ENCODE measurements around the gene FKBP1A.
A peak's percentile ranks its signal among the peaks of the same experiment; 100 is the strongest.

The FKBP1A gene

DNA sequence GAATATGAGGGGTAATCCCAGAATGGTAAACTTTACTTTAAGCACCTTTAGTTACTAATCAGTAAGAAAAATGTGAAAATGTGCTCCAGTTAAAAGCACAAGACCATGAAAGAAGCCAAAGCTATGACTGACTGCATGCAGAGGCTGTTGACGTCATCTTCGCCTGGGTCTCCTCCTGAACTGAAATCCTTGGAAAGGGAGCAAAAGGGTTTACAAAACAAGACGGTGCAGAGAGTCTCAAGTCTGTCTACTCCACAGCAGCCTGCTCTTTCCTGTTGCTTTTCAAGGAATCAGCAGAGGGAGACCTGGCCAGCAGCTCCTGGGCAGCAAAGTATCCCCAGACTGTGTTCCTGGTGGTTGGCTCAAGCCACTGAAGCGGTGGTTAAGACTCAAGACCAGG lies 10.2 kb downstream of the FKBP1A start:
- no peak for DNase-seq

- DNase-seq, result peak; percentile 35 to 63
These were observed 10.9 kb downstream of the FKBP1A start for GRCh38 chr20:1381753-1382591.

DNA sequence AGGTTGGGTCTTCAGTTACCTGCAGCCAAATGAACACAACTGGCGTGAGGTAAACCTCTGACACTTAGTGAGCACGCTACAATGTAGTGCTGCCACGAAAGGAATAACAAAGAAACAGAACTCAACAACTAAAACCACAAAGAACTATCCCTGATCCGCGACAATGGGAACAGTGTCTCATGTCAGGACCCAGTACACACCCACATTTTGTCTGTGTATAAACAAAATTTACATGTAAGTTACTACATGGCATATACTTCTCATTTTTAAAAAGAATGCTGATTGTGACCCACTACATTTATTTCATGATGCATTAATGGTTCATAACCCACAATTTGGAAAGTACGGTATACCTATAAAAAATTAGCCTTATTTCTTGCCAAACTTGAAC lies 14.1 kb downstream of the FKBP1A start:
- DNase-seq, result no peak

DNA sequence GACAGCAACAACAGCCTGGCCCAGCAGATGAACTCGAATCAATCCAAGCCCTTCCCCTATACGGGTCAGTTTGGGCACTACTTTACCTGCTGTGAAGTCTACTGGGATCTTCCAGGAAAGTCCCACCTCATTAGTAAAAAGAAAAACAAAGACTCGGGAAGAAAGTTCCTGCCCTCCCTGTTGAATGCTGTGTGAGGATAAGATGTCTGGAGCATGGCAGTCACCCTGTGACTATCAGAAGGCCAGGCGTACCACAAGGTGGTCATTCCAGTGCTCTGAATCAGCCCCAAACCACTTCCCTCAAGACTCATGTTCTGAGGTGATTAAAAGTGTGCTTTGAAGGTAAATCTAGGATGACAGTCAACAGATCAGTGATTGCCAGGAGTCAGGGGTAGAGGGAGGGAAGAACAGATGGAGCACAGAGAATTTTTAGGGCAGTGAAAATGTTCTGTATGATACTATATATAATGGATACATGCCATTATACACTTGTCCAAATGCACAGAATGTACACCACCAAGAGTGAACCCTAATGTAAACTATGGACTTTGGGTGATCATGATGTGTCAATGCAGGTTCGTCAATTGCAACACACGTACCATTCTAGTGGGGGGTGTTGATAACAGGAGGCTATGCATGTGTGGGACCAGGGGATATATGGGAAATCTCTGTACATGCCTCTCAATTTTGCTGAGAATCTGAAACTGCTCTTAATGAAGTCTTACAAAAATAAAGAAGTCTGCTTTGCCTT lies 14.7 kb downstream of the FKBP1A start:
- no peak for DNase-seq

DNA sequence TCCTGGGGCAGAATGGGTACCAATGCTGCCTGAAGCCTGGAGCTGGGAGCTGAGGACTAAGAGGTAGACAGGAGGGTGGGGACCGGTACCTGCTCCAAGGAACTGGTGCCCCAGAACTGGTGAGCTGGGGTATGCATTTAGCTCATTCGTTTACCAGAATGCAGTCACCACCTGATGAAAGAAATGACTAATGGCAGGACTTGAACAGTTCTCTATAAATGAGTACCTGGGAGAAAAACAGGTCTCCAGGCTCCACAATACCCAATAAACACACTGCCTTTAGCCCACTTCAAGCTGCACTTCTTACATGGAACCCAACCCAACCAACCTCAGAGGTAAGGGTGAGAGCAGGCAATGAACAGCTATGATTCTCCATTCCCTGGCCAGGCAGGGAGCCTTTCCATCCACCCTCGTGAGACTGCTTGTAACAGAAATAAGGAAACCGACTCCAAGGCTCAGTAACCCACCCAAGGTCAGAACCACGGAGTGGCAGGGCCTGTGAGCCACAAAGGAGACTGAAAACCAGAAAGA lies 15.4 kb downstream of the FKBP1A start:
- no peak for DNase-seq

GRCh38 chr20:1376408-1377270 lies 16.2 kb downstream of the FKBP1A start:
- no peak for DNase-seq

- DNase-seq, result no peak
These were observed 16.8 kb downstream of the FKBP1A start for GRCh38 chr20:1376007-1376406.

- no peak for DNase-seq
These were observed 17.3 kb downstream of the FKBP1A start for GRCh38 chr20:1375515-1375914.

- DNase-seq, result no peak
These were observed 18.6 kb downstream of the FKBP1A start for GRCh38 chr20:1374246-1374645.

- no peak for DNase-seq
These were observed 19.2 kb downstream of the FKBP1A start for GRCh38 chr20:1373614-1374013.

DNA sequence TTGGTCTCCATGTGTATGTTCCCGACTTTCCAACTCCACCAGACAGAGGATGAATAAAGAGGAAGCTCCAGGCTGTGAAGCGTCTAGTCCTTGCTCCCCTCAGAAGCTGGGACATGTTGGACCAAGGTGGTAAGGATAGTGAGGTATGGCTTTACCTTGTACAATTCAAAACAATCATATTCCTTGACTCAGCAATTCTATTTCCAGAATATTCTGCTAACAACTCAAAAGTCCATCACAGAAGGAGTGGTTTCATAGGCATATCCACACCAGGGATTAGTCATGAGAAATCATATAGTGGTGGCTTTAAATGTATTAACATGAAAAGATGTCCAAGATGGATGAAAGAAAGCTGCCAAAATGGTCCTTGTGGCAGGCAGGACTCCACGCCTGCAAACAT lies 19.8 kb downstream of the FKBP1A start:
- DNase-seq, result no peak

DNA sequence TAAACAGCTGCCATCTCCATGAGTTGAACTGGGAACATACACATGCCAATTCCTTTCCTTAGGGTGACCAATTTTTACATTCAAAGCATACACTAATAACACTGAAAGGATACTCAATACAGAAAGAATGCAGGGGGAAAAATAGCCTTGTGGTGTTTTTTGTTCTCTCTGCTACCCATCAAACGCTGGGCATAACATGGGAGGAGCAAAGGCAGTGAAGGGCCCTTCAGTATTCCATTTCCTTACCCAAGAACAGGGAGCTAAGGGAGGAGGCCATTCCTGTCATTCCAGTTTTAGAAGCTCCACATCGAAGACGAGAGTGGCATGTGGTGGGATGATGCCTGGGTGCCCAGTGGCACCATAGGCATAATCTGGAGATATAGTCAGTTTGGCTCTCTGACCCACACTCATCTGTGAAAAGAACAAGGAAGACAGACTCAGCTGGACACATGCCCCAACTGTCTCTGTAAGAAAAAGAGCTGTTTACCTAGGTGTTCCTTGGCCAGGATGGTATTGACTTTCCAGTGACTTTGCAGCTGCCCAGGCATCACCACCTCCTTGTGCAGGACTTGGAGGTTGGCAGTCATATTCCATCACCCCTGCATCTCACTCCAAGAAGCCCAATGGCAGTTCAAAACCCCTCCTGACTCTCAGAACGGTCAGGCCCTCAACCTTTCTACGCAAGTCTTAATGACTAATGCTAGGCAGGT lies 20.9 kb downstream of the FKBP1A start:
- DNase-seq, result no peak

- no peak for DNase-seq
These were observed 21.6 kb downstream of the FKBP1A start for GRCh38 chr20:1371202-1371782.

DNA sequence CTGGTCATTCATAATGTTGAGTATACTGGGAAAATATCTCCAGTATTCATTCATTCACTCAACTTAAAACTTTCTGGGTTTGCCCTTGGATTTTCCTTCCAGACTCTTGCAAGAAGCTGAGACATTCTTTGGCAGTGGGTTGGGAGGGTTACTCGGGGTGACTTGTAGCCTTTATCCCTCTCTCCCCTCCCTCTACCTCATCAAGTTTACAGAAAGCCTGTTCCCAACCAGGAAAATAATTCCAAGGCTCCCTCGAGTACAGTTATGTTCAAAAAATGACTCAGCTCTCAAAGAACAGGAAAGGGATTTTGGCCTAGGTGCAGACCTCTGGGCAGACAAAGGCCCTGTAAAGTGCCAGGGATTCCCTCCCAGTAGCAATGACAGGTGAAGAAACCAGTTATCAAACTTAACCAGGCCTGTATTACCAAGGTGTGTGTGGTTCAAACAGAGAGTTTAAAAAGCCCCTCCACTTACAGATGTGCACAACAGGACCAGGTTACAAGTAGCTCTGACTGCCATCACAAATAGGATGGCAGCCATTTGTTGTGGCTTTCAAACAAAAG lies 22.2 kb downstream of the FKBP1A start:
- DNase-seq, result no peak

DNA sequence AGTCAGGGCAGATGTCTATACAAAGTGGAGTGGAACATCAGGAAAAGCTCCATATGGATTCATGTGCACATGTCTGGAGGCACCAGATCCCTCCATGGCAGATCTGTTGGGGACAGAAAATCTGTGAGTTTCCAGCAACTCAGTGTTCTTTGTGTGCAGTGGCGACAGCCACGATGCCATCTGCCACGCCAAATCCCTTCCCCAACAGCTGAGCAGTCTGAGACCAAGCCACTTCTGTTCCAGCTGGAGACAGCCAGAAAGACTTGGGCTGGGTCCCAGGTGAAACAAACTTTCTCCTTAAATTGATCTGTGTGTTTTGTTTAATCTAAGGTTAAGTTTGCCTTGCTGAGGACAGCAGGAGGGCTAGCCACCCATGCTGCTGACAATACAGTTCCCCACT lies 22.9 kb downstream of the FKBP1A start:
- DNase-seq, result peak in 1 of 2 experiments; percentile 53

DNA sequence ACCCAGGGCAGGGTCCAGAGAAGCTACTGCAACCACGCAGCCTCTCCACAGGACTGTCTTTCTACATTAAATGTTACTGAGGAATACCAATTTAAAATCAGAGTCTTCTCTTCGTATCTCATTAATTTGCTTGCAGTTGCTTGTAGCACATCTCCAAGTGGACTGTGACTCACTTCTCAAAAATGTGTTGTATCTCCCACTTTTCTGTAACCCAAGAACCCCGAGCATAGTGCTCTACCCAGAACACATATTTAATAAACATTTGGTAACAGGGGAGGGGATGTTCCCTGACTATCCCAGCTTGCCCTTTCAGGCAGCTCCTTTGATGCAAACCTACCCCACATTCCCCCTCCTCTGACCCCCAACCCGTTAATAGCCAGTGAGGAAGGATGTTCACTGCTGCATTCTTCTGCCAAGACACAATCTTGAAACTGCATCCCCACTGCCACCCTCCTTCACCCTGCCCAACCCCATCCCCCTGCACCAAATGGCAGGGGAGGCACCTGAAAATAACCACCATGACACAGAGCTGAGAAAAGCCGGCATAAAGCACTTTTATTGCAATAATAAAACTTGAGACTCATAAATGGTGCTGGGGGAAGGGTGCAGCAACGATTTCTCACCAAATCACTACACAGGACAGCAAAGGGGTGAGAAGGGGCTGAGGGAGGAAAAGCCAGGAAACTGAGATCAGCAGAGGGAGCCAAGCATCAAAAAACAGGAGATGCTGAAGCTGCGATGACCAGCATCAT lies 24.2 kb downstream of the FKBP1A start:
- no peak for DNase-seq

DNA sequence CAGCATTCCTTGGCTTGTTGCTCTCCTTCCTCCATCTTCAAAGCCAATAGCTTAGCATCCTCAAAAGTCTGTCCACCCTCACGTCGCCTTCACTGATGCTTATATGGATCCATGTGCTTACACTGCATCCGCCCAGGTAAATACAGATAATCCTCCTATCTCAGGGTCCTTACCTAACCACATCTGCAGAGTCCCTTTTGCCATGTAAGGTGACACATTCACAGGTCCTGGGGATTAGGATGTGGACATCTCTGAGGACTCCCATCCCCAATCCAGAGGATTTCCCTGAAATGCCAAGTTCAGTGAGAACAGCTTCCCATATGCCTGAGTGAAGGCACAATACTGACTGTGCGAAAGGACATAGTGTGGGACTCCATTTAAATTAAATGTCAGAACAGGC lies 25.4 kb downstream of the FKBP1A start:
- no peak for DNase-seq

GRCh38 chr20:1364106-1364505 lies 28.7 kb downstream of the FKBP1A start:
- DNase-seq, result no peak

- DNase-seq, result no peak
These were observed 29.3 kb downstream of the FKBP1A start for GRCh38 chr20:1363522-1363921.

DNA sequence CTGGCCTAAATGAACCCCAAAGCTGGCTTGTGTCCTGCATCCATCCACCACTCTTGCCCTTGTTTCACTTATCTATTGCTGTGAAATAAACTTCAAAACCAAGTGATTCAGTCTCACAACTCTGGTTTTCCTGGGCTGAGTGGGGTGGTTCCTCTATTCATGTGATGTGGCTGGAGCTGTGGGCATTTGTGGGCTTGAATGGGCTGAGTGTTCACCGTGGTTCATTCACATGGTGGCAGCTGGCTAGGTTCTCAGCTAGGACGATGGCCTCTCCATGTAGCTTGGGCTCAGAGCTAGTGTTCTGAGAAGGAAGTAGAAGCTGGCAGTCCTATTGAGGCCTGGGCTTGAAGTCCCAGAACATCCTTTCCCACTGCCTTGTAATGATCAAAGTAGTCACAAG lies 30.4 kb downstream of the FKBP1A start:
- no peak for DNase-seq

All from NCI-H446 (cell line).